GM18505 (cell line): Measurements from ENCODE around the gene UCK2.

Source experiments
- ATAC-seq: cut with Tn5 transposase; IDR thresholded peaks from one replicate; pipeline ENCODE4 v1.9.1; 2021; ENCODE audit not compliant: unreplicated experiment
- POLR2A ChIP-seq: IDR thresholded peaks from 4 replicates; pipeline ENCODE4 v1.6.1; 2011; ENCODE audit warnings: borderline replicate concordance; ENCODE audit not compliant: insufficient read depth, insufficient read length; ENCODE audit errors: extremely low read depth

UCK2 gene

GRCh38 chr1:165826565-165827267 is 698 bp upstream of the UCK2 start:
- no peak for TF ChIP-seq POLR2A
- no peak for ATAC-seq

GRCh38 chr1:165828103-165828668 is 772 bp downstream of the UCK2 start:
- no peak for TF ChIP-seq POLR2A
- peak; percentile 44 for ATAC-seq

- peak; percentile 38 for TF ChIP-seq POLR2A
- no peak for ATAC-seq
Measured at GRCh38 chr1:165828669-165829329, 1.4 kb downstream of the UCK2 start.

GRCh38 chr1:165829888-165830287 is 2.5 kb downstream of the UCK2 start:
- TF ChIP-seq POLR2A: no peak
- no peak for ATAC-seq

- ATAC-seq: no peak
Measured at GRCh38 chr1:165831146-165831545, 3.7 kb downstream of the UCK2 start.

GRCh38 chr1:165832902-165833301 is 5.5 kb downstream of the UCK2 start:
- no peak for ATAC-seq
- TF ChIP-seq POLR2A: no peak

More at GRCh38 chr1:165831146-165831545, 3.7 kb downstream of the UCK2 start:
- no peak for TF ChIP-seq POLR2A

- no peak for ATAC-seq
- no peak for TF ChIP-seq POLR2A
Measured at GRCh38 chr1:165833358-165833757, 5.9 kb downstream of the UCK2 start.

GRCh38 chr1:165834229-165834628 is 6.8 kb downstream of the UCK2 start:
- TF ChIP-seq POLR2A: no peak
- no peak for ATAC-seq

- no peak for TF ChIP-seq POLR2A
- ATAC-seq: no peak
Measured at GRCh38 chr1:165834881-165835280, 7.5 kb downstream of the UCK2 start.

- no peak for TF ChIP-seq POLR2A
- no peak for ATAC-seq
Measured at GRCh38 chr1:165836664-165837482, 9.5 kb downstream of the UCK2 start.

GRCh38 chr1:165837838-165838364 is 10.5 kb downstream of the UCK2 start:
- no peak for ATAC-seq
- no peak for TF ChIP-seq POLR2A

GRCh38 chr1:165840423-165840822 is 13.0 kb downstream of the UCK2 start:
- no peak for ATAC-seq
- TF ChIP-seq POLR2A: no peak

GRCh38 chr1:165841582-165842017 is 14.2 kb downstream of the UCK2 start:
- no peak for TF ChIP-seq POLR2A
- ATAC-seq: no peak
